NCI-H82 treated with DMSO at 0.1 percent for 48 hours (cell line): ENCODE results near the gene SMIM33.
"Not testable (repeated sequence)": the region's sequence is repeated elsewhere in the genome, so short reads cannot be mapped to it uniquely, and the experiment has no call there.

Source experiments
- DNase-seq: peaks from one replicate; lab custom pipeline; 2025; ENCODE audit not compliant: unreplicated experiment; lab: John Stamatoyannopoulos, UW

The SMIM33 gene

DNA sequence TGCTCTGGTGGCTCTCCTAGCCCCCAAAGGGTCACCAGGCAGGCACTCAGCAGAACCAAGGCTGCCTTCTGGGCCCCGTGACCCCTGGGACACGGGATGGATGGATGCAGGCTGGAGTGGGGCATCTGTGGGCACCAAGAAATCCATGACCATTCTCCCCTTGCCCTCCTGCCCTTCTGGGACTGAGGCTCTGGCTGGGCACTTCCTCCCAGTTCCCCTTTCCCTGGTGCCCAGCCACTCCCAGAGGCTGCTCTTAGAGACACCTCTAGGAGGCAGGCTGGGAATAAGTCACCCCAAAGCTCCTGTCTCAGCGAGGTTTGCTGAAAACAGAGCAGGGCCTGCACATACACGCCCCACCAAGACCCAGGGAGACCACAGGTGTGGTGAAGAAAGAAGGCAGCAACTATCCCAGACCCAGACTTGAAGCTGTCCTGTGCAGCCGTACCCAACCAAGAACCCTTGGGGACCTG lies 10.8 kb downstream of the SMIM33 start:
- DNase-seq, result no peak

DNA sequence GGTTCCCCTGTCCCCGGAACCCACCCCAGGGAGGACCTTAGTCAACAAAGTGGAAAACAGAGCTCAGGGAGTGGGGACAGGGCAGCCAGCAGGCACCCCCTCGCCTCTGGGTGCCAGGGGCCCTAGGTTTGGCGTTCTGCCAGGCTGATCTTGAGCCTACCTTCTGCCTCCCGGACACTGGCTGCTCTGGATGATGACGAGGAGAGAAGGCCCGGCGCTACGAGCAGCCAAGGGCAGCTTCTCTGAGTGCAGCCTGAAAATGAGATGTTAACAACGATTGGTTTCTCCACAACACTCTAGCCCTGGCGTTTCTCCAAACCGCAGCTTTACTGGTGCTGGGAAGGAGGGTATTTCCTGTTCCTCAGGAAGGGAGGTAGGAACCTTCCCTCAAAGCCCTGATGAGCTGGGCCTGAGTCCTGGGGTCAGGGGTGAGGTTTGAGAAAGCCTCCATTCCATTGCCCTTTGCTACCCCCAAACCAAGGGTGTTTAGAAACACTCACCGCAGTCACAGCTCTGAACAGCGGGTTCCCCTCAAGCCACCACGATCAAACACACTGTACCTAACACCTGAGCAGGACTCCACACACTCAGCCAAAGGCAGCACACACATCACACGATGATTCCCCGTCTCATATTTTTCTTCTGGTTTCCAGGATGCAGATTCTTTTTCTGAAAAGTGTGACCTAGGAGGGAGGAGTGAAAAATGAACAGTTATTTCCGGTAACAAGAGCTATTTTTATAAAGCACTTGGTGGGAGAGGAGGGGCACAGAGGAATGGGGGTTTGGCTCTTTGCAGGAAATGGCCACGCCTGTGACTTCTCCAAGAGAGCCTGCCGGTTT lies 11.5 kb downstream of the SMIM33 start, which contains the start of gene STING1:
STING1 (minus strand) TSS at position 709 of the 840 bp plus-strand sequence. CDS start 1,054 bp downstream, outside the sequence.
- no peak for DNase-seq

DNA sequence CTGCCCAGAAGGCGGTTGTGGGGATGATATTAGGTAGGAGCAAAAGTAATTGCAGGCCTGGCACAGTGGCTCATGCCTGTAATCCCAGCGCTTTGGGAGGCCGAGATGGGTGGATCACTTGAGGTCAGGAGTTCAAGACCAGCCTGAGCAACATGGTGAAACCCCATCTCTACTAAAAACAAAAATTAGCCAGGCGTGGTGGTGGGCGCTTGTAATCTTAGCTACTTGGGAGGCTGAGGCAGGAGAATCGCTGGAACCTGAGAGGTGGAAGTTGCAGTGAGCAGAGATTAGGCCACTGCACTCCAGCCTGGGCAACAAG lies 12.0 kb downstream of the SMIM33 start:
- not testable (repeated sequence) for DNase-seq

DNA sequence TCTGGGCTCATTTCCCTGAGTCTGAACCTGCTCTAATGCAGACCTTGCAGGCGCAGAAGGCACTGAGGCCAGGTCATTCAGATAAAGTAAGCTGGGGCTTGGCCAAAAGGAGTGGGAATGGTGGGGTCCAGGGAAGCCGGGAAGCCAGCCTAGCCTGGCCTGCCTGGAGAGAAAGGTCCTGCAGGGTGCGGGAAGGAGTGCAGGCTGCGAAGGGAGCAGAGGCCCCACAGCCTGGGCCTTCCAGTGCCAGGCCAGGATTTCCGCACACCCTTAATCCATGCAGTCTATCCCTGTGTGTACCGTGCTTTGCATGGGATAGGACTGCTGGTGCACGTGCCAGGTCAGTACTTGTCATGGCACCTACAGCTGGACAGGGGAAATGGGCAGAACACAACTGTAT lies 15.4 kb downstream of the SMIM33 start:
- no peak for DNase-seq

DNA sequence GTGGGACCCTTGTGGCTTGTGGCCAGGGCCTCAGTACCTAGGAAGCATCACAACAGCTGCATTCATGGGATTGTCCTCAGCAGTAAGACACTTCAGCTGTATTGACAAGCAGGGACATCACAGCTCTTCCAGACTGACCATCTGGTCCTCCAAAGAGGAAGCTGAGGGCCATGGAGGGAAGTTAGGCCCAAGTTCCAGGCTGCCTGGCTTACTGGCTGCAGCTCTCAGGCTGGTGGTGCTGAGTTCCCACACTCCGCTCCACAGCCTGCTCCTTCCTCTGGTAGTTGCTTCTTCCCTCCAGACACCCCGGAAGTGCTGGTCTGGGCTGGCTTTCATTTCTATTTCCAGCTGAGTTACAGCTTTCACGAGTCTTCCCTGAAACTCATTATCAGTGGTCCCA lies 17.5 kb downstream of the SMIM33 start:
- DNase-seq, result no peak

DNA sequence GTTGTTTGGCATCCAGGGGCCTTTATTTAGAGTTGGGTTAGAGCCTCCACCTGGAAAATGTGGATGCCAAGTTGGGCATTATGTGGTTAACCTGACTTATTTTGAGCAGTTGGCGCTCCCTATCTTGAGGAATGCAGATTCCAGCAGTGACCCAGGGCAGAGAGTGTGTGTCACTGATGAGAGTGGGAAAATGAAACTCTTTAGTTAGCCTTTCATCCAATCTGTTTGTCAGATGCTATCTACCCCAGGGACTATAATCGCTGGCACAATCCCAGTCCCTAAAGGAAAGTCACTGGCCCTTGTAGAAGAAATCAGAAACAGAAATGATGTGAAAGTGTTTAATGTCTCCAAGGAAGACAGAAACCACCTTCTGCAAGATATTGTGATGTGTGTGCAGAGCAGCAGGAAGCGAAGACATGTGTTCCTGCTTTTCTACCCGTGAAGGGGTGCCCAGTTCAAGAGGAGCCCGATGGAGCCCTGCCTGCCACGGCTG lies 21.9 kb downstream of the SMIM33 start:
- no peak for DNase-seq

DNA sequence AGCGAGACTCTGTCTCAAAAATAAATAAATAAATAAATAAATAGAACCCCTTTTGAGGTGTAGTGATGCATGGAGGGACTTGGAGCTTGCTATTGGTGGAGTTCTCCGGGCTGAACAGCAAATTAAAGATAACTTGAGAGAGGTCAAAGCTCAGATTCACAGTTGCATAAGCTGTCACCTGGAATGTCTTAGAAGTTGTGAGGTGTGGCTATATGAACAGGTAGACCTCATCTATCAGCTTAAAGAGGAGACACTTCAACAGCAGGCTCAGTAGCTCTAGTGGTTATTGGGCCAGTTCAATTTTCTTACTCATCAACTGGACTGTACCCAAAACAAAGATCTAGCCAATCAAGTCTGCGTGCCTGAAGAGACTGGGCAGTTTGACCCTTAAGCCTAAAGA lies 23.5 kb downstream of the SMIM33 start:
- no peak for DNase-seq

DNA sequence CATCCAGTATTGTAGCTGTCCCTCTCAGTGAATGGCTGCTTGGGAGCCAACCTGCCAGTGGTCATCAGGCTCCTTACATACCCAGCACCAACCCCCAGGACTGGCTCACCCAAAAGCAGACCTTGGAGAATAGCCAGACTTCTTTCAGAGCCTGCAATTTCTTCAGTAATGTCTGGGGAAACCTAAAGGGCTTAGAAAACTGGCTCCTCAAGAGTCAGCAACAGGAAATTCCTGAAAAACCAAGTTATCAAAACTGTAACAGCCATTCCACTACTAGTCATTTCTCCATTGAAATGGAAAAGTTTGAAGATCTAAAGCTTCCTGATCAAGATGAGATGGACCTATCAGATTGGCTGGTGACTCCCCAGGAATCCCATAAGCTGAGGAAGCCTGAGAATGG lies 24.0 kb downstream of the SMIM33 start:
- DNase-seq, result no peak

DNA sequence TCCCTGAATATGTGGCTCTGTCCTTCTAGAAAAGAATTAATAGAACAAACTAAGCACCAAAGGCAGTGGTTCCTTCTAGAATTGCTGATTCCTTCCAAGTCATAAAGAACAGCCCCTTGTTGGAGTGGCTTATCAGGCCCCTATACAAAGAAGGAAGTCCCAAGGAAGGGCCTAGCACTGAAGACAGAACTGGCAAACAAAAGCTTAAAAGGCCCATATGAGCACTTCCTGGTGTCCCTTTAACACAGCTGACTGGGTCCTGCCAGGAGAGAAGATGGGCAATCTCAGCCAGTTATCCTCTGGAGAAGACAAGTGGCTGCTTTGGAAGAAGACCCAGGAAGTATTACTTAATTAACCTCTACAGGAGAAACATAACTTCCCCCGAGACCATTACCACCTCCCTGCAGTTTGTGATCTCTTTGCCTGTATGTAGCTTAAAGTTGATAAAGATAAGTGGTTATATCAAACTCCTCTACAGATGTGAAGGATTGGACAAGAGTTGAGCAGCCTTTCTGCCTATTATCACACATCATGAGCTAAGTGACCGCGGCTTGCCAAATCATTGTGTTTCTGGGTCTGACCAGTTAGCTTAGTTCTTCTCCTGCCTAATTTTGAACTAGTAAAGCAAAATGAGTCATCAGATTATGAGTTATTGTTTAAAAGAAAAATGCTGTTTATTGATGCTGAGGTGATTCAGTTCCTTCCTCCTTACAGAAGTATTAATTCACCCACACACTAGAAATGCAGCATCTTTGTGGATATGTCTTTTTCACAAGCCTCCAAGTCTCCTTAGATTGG lies 25.0 kb downstream of the SMIM33 start:
- DNase-seq, result no peak

DNA sequence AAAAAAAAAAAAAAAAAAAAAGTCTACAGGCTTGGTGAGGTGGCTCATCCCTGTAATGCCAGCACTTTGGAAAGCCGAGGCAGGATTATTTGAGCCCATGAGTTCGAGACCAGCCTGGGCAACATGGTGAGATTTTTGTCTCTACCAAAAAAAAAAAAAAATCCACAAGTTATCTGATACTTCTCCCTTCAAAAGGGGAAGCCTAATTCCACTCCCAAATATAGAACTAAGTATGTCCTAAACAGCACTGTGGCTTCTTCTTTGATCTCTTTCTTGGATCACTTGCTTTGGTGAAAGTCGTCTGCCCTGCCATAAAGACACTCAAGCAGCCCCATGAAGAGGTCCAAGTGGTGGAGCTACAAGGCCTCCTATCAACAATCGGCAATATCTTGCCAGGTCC lies 30.6 kb downstream of the SMIM33 start:
- no peak for DNase-seq

DNA sequence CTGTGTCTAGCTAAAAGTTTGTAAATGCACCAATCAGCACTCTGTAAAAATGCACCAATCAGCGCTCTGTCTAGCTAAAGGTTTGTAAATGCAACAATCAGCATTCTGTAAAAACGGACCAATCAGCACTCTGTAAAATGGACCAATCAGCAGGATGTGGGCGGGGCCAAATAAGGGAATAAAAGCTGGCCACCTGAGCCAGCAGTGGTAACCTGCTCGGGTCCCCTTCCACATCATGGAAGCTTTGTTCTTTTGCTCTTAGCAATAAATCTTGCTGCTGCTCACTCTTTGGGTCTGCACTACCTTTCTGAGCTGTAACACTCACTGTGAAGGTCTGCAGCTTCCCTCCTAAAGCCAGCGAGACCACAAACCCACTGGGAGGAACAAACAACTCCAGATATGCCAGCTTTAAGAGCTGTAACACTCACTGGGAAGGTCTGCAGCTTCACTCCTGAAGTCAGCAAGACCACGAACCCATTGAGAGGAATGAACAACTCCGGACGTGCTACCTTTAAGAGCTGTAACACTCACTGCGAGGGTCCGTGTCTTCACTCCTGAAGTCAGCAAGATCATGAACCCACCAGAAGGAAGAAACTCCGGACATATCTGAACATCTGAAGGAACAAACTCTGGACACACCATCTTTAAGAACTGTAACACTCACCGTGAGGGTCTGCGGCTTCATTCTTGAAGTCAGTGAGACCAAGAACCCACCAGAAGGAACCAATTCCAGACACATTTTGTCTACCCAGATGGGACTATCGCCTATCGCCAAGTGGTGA lies 32.4 kb downstream of the SMIM33 start:
- DNase-seq, result not testable (repeated sequence)

DNA sequence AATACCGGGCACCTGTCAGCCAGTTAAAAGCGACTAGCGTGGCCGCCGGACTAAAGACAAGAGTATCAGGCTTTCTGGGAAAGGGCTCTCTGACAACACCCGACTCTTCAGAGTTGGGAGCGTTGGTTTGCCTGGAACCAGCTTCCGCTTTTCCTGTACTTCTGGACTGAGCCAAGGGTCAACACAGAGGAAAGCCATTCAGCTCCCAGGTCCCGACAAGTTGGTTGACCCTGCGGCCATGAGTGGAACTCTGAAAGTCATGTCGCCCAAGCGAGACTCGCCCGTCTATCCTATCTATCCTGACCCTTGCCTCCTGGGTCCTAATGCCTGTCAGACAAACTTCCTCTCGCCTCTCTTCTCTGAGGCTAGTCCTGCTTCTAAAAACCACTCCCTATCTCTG lies 33.1 kb downstream of the SMIM33 start:
- DNase-seq, result not testable (repeated sequence)

DNA sequence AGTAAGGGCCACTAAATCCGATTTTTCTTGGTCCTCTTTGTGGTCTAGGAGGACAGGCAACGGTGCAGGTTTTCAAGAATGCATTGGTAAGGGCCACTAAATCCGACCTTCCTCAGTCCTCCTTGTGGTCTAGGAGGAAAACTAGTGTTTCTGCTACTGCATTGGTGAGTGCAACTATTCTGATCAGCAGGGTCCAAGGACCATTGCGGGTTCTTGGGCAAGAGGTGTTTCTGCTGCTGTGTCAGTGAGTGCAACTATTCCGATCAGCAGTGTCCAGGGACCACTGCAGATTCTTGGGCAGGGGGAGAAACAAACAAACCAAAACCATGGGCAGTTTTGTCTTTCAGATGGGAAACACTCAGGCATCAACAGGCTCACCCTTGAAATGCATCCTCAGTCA lies 33.9 kb downstream of the SMIM33 start:
- not testable (repeated sequence) for DNase-seq

DNA sequence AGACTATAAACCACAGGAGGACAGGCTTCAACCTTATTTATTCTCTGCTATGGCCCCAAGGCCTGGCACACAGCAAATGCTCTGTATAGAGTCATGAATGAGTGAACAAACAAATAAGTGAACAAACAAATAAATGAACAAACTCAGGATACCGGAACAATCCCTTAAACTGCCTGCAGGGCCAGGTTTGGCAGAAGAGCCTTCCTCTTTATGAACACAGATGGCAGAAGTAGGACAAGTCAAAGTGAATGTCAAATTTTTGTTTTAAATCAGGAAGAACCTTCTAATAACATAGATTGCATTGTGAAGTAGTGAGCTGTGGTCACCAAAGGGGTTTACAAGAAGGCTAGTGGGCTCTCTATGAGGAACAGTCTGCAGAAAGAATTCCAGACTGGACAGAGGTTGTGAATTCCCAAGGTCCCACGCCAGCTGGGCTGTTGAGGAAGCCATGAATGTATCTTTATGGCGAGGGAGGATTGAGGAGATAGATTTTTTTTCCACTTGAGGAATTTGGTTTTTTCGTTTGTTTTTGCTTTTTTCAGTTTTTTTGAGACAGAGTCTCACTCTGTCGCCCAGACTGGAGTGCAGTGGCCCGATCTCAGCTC lies 42.1 kb downstream of the SMIM33 start:
- DNase-seq, result no peak

DNA sequence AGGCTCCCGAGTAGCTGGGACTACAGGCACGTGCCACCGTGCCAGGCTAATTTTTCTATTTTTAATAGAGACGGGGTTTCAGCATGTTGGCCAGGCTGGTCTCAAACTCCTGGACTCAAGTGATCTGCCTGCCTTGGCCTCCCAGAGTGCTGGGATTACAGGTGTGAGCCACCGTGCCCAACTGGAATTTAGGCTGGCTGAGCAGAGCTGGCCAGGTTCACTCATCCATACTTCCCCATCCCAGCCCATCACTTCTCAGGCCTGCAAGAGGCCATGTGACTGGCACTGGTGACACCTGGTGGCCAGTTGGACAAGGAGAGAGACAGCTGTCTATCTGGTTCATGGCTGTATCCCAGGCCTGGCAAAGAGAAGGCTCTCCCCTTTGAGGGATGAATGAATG lies 42.6 kb downstream of the SMIM33 start:
- not testable (repeated sequence) for DNase-seq

DNA sequence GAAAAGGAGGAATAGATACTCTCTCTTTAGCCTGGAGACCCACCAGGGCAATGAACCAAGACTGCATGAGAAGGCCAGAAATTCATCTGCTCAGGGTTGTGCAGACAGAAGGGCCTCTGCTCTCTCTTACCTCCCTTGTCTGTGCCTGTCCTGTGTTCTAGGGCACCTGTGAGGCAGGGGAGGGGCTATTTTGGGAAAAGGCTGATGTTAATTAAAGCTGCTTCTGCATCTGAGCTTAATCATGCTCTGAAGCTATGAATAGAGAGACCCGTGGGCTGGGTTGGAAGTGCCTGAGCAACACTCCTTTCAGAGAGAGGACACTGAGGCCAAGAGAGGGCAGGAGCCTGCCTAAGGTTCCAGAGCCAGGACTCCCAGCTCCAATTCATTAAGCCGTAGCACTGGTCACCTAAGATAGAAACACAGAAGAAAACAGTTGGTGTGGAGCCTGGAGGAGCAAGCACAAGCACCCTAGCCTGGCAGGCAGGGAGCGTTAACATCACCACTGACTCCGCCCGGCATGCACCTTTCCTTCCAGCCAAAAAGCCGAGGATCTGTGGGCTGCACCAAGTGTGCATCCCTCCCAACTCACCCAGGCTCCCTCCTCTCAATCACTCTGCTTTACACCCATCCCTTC lies 43.2 kb downstream of the SMIM33 start:
- no peak for DNase-seq

DNA sequence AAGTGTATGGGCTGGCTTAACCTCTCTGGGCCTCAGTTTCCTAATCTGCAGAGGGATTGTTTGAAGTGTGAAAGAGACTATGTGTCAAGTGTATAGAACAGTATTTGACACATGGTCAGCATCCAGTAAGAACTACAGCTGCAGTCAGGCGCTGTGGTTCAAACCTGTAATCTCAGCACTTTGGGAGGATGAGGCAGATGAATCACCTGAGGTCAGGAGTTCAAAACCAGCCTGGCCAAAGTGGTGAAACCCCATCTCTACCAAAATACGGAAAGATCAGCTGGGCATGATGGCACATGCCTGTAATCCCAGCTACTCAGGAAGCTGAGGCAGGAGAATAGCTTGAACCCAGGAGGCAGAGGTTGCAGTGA lies 43.7 kb downstream of the SMIM33 start:
- DNase-seq, result no peak

DNA sequence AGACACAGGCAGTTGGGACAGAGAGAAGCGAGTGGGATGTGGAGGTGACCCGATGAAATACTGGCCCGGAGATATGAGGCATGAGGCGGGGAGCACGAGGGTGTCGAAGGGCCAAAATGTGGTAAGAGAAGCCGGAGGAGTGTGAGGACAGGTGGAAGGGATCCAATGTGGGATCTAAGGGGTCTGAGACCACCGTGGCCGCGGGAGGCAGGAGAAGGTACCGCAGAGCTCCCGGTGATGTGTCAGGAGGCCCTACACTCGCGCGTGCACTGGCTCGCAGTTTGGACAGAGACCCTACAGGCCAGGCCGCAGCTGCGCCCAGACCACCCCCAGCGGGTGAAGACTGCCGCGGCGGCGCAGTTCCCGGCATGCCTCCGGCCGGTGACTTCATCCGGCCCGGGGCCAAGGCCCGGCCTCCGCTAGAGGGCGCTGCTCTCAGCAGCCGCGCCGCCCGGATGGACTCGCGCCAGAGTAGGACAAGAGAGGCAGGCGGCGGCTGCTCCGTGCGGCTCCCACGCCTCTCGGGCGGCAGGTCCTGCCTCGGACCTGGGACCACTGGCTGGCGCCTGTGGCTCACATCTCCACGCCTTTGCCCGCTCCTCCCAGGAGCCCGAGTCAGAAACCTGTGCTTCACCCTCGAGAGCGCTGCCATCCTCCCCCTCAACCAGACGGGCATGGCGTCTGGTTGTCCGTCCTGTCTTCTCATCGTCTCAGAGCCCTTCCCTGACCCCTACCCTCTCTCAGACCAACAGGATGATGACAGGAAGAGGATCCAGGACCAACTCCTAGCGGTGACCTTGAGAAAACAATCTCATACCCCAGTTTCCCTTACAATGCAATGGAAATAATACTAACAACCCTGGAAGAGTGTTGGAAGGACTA lies 47.1 kb downstream of the SMIM33 start:
- peak; percentile 40 for DNase-seq
